Suprapubic skin (tissue), 4 donors: Measurements from ENCODE around the gene SENP2.

ENCODE experiments used
- CTCF ChIP-seq, 2 donors: fragments of 200-600 bp in 1 of 2; fragments of 450-650 bp in 1 of 2; sonication (generic) in 1 of 2; IDR thresholded peaks; one replicate each; pipeline ENCODE4 v1.5.1; 2016 to 2019; ENCODE audit warnings: antibody characterized with exemption in 2 of 2, mild to moderate bottlenecking in 1 of 2, moderate library complexity in 1 of 2
- POLR2A ChIP-seq, 2 donors: fragments of 450-650 bp; IDR thresholded peaks; one replicate each; pipeline ENCODE4 v1.6.1; 2017; ENCODE audit warnings: antibody characterized with exemption in 2 of 2, mild to moderate bottlenecking in 2 of 2, moderate library complexity in 2 of 2
- POLR2AphosphoS5 ChIP-seq, 3 donors: sonication (generic); formaldehyde crosslinking; IDR thresholded peaks; one replicate each; pipeline ENCODE4 v1.6.1; 2017; ENCODE audit warnings: antibody characterized with exemption in 3 of 3

GRCh38 chr3:185647880-185648210 lies 61.8 kb downstream of the SENP2 start:
- TF ChIP-seq CTCF (IDR thresholded peaks at IDR 0.05) (no peak), POLR2A (IDR thresholded peaks at IDR 0.05) (no peak), POLR2AphosphoS5 (IDR thresholded peaks at IDR 0.05) (no peak)
